C4-2B (cell line): Measurements from ENCODE around the gene TSEN15.
A peak's percentile ranks its signal among the peaks of the same experiment; 100 is the strongest.

Experiments
- H3K27ac ChIP-seq: fragments of 450-650 bp; 2 replicates; pipeline ENCODE4 v1.5.1; 2017
- ZFX ChIP-seq: fragments of 450-650 bp; IDR thresholded peaks from 2 replicates; pipeline ENCODE4 v1.6.1; 2017
- TF ChIP-seq, protein P1 (sequence below): fragments of 450-650 bp; conservative IDR thresholded peaks from 2 replicates; pipeline ENCODE4 v1.5.1; 2017; ENCODE audit warnings: mild to moderate bottlenecking

TSEN15 gene

DNA sequence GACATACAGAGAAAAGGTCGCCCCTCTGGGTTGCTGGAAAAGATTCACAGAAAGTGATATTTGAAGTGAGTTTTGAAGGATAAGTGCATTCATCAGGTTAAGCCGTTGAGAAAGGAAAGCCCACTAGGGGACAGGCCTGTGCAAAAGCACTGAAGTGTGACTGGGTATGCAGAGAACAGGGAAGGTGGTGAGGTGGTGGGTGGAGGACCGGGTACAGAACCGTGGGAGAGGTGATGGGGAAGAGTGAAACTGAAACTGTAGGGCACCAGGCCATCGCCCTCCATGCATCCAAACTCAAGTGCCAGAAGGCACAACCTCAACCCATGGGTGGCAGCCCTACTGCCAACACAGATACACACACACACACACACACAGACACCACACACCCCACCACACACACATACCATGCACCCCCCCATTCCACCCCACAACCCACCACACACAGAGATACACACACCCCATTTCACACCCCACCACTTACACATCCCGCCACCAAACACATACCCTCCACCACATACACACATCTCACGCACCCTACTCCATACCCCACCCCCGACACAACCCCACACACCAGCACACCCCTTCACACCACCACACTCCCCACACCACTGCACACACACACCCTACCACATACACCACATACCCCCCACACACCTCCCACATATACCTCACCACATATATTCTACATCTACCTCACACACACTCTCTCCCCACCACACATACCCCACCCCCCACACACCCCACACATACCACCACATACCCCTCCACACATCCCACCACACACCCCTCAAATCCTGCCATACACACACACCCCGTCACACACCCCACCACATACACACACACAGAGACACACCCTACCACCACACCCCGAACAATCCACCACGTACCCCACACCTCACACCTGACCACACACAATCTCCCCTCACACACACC, 59.0 kb downstream of the TSEN15 start:
- H3K27ac ChIP-seq: no peak overlapping the region
- TF ChIP-seq ZFX: no peak
- TF ChIP-seq, protein P1, sequence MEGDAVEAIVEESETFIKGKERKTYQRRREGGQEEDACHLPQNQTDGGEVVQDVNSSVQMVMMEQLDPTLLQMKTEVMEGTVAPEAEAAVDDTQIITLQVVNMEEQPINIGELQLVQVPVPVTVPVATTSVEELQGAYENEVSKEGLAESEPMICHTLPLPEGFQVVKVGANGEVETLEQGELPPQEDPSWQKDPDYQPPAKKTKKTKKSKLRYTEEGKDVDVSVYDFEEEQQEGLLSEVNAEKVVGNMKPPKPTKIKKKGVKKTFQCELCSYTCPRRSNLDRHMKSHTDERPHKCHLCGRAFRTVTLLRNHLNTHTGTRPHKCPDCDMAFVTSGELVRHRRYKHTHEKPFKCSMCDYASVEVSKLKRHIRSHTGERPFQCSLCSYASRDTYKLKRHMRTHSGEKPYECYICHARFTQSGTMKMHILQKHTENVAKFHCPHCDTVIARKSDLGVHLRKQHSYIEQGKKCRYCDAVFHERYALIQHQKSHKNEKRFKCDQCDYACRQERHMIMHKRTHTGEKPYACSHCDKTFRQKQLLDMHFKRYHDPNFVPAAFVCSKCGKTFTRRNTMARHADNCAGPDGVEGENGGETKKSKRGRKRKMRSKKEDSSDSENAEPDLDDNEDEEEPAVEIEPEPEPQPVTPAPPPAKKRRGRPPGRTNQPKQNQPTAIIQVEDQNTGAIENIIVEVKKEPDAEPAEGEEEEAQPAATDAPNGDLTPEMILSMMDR: 0 out of 2 replicates have a peak, but pooled peaks have one; percentile 6

DNA sequence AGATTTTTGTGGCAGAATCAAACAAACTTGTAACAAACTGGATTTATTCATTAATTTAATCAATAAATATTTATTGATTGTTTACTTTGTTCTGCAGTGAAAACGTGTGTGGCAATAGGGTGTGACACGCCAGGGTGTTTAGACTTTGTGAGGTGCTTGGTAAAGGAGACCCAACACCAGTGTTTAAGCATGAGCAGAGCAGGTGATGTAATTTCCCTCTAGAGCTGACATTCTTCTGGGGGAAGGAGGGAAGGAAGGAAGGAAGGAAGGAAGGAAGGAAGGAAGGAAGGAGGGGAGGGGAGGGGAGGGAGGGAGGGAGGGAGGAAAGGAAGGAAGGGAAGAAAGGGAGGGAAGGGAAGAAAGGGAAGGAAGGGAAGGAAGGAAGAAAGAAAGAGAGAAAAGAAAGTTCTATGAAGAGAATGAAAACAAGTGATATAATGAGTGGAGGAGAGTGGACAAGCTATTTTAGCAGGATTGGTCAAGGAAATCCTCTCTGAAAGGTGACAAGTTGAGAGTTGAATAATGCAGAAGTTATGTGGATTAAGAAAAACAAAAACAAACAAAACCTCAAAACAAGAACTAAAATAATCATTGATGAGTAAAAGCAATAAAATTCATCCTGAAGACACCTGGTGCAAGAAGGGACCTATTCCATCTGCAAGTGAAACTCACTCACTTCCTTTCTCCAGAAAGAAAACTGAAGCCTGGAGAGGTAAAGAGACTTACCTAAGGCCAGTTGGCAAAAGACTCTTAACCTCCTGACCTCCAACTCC, 60.8 kb downstream of the TSEN15 start:
- H3K27ac ChIP-seq: no peak overlapping the region
- no peak for TF ChIP-seq ZFX
- TF ChIP-seq, protein P1: no peak

DNA sequence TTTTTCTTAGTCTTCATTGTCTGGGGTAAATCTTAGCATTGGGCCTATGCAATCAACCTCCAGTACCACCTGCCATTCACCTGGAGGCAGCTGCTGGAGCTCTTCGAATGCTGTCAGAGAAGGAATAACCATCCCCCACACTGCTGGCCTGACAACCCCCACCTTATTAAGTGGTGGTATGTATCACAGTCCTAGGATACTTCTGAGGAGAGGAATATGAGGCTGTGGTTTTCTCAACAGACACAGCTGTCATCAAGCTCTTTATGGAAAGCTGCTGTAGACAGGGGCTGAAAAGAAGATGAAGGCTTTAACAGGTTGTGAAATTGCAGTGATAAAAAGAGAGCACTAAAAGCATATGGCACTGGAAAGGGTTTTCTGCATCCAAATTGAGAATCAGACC, 61.7 kb downstream of the TSEN15 start:
- no peak overlapping the region for H3K27ac ChIP-seq
- TF ChIP-seq, protein P1: no peak
- no peak for TF ChIP-seq ZFX

DNA sequence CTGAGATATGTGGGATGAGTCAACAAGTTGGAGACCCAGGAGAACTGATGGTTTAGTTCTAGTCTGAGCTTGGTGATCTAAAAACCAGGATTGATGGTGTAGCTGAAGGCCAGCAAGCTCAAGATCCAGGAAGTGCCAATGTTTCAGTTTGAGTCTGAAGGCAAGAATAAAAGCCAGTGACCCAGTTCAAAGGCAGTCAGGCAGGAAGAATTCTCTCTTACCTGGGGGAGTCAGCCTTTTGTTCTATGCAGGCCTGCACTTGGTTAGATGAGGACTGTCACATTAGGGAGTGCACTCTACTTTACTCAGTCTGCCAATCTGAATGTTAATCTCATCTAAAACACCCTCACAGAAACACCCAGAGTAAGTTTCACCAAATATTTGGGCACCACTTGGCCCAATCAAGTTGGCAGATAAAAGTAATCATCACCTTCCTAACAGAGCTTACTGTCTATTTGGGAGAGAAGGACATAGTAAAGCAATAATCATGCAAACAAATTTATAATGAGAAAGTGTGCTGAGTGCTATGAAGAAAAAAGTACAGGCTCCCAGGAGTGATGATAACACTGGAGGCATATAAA, 63.4 kb downstream of the TSEN15 start:
- TF ChIP-seq, protein P1: no peak
- no peak for TF ChIP-seq ZFX
- H3K27ac ChIP-seq: no peak overlapping the region

DNA sequence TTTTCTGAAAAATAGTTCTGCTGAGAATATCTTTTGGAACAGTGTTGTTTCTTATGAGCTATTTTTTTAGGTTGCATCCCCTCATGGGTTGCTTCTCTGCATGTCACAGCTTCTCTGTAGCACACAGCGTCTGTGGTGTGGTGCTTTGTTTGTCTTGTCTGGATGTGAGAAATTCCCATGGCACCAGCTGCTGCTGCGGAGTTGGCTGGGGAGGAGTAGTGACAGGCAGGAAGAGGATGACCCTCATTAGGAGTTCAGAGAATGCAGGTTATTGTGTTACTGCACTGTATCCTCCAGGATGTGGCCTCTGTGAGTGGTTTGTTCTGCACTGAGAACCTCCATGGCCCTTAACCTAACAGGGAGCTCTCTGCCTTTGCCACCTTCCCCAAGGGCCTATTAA, 64.8 kb downstream of the TSEN15 start:
- TF ChIP-seq, protein P1: no peak
- no peak for TF ChIP-seq ZFX
- no peak overlapping the region for H3K27ac ChIP-seq

DNA sequence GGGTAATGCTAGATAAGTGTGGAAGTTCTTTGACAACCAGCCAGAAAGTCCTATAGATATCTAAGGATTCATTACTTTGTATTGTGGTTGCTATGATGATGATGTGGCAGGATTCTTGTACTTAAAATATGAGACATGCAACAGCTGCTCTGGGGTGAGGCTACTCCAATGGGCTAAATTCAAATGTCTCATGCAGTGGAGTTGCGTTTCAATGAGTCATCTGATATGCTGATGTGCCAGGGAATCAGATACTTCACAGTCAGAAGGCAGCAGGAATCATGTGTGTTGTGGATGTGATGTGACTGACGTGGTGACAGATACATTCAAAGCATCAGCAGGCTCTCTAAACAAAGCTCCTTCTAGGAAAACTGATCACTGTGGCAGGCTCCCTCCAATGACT, 66.5 kb downstream of the TSEN15 start:
- H3K27ac ChIP-seq: no peak overlapping the region

More for the DNA sequence above, 66.5 kb downstream of the TSEN15 start:
- no peak for TF ChIP-seq ZFX
- TF ChIP-seq, protein P1: no peak
